RWPE1 (cell line): ENCODE measurements around the gene CCDC92.

ENCODE experiments used
- CTCF ChIA-PET: fragments of 350-600 bp; sonication (Branson Sonifier 250); formaldehyde crosslinking; extraction: SDS; loops from one replicate; lab custom pipeline; 2021; lab: Yijun Ruan, JAX
- POLR2A ChIA-PET: fragments of 400-600 bp; formaldehyde crosslinking; extraction: SDS; loops from one replicate; lab custom pipeline; 2020; ENCODE audit warnings: antibody characterized with exemption; ENCODE audit not compliant: low non-redundant PET; lab: Yijun Ruan, JAX
- DNase-seq: peaks from one replicate; pipeline ENCODE4 v3.0.0; 2012; ENCODE audit warnings: low spot score
- H3K27ac ChIP-seq: fragments of 450-650 bp; 2 replicates; pipeline ENCODE4 v1.5.1; 2017
- TF ChIP-seq, protein P1 (sequence below): fragments of 450-650 bp; conservative IDR thresholded peaks from 2 replicates; pipeline ENCODE4 v1.5.1; 2017; ENCODE audit warnings: low read depth, mild to moderate bottlenecking

The CCDC92 gene

DNA sequence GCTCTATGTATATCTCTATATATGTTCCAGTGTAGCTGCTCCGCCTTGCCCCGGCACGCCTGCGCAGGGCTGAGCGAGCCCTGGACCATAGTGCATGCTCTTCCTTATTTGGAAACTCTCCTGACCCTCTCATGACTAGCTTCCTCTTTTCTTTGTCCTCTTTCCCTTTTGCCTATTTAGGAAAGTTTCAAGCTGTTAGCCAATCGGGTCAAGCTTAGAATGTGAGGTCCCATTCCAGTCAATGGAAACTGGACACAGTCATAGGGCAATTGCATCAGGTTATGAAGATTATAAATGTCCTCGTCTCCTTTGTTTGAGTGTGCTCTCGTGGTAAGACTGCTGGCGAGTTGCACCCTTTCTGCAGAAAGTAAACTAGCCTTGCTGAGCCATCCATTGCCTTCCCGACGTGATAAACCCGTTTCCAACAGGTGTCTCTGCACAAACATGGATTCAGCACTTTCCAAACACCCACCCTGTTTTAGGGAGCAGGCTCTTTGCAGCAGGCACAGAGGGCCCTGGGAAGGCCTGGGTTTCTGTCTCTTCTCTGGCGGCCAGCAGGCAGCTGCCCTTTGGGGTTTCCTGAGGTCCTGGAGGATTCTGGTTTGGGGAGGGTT is 30.9 kb downstream of the CCDC92 start:
- no peak overlapping the region for H3K27ac ChIP-seq
- POLR2A ChIA-PET: no interaction called here
- TF ChIP-seq, protein P1, sequence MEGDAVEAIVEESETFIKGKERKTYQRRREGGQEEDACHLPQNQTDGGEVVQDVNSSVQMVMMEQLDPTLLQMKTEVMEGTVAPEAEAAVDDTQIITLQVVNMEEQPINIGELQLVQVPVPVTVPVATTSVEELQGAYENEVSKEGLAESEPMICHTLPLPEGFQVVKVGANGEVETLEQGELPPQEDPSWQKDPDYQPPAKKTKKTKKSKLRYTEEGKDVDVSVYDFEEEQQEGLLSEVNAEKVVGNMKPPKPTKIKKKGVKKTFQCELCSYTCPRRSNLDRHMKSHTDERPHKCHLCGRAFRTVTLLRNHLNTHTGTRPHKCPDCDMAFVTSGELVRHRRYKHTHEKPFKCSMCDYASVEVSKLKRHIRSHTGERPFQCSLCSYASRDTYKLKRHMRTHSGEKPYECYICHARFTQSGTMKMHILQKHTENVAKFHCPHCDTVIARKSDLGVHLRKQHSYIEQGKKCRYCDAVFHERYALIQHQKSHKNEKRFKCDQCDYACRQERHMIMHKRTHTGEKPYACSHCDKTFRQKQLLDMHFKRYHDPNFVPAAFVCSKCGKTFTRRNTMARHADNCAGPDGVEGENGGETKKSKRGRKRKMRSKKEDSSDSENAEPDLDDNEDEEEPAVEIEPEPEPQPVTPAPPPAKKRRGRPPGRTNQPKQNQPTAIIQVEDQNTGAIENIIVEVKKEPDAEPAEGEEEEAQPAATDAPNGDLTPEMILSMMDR: no peak
- DNase-seq: no peak
- CTCF ChIA-PET: no interaction called here

DNA sequence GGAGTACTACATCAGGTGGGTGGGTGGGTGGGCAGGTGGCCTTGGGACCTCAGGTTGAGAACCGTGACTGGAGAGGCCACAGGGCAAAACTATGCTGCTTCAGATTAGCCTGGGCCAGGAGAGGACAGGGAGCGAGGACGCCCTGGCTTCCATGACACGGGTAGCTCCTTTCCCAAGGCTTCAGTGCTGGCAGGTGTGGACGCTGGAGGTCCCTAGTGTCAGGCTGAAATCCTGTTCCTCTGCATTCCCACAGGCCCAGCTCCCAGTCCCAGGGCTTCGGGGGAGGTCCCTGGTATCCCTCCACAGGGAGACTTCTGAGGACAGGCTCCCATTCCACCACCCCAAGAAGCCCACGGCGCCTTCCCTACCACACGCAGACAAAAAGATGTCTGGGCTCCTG is 31.6 kb downstream of the CCDC92 start:
- H3K27ac ChIP-seq: no peak overlapping the region
- TF ChIP-seq, protein P1: no peak
- ChIA-PET POLR2A (no interaction called here), CTCF (interaction anchor here (0.5 kb wide), 1 partner anchor 11 kb away, joined by 3 read pairs; no protein-coding TSS in a partner anchor)
- DNase-seq: no peak

DNA sequence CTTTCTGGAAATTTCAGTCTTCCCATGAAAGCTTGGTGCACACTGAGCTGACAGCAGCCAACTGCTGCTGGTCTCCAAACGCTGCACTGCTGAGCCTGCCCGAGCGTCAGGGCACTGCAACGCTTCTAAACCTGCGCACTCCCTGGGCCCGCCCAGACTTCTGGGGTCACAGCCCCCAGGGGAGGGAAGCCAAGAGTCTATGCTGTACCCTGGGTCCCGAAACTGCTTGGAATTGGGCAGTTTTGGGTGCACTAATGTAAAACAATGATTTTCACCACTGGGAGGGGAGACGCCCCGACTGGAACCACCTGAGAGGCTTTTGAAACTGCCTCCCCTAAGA is 32.0 kb downstream of the CCDC92 start:
- H3K27ac ChIP-seq: no peak overlapping the region
- no peak for DNase-seq
- CTCF ChIA-PET: interaction anchor here (0.5 kb wide), 1 partner anchor 10 kb away, joined by 3 read pairs; no protein-coding TSS in a partner anchor
- TF ChIP-seq, protein P1: no peak
- POLR2A ChIA-PET: no interaction called here

DNA sequence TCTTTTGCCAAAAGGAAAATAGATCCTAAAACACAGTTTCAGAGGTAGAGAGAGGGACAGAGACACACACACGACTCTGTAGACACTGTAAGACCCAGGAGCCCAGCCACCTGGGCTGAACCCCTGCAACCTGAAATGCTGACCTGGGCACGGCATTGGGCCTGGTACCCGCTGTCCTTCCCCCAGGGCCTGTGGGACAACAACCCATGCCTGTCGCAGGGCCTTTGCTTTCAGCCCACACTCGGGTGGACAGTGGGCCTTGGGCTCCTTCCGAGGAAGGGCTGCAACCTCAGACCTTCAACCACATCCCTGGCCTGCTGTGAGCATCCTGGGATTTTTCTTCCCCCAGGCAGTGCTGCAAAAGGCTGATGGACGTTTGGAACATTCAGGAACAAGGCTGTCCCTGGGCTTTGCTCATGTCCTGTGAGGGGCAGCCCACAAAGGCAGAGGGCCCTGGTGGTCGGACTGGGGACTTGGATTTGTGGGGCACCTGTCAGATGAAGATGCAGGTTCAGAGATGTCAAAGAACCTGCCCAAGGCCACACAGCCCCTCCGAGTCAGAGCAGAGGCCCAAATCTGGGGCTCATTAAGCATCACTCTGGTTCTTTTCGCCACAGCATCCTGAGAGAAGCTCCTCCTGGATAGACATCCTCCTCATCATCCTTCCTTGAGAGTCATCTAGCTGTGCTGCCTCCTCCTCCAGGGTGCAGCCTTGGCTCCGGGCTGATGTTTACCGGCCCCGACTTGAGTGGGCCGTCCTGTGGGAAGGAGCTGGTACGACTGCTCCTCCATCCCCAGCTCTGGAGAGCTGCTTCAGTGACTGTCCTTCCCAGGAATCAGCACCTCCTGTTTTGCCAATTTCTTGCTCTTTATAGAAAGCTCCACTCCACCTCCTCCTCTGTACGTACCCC is 32.7 kb downstream of the CCDC92 start:
- CTCF ChIA-PET: interaction anchor here (0.6 to 0.7 kb wide), 2 partner anchors 20 to 165 kb away, joined by 4 to 5 read pairs; no protein-coding TSS in a partner anchor
- no peak for DNase-seq
- TF ChIP-seq, protein P1: no peak
- POLR2A ChIA-PET: no interaction called here
- no peak overlapping the region for H3K27ac ChIP-seq

DNA sequence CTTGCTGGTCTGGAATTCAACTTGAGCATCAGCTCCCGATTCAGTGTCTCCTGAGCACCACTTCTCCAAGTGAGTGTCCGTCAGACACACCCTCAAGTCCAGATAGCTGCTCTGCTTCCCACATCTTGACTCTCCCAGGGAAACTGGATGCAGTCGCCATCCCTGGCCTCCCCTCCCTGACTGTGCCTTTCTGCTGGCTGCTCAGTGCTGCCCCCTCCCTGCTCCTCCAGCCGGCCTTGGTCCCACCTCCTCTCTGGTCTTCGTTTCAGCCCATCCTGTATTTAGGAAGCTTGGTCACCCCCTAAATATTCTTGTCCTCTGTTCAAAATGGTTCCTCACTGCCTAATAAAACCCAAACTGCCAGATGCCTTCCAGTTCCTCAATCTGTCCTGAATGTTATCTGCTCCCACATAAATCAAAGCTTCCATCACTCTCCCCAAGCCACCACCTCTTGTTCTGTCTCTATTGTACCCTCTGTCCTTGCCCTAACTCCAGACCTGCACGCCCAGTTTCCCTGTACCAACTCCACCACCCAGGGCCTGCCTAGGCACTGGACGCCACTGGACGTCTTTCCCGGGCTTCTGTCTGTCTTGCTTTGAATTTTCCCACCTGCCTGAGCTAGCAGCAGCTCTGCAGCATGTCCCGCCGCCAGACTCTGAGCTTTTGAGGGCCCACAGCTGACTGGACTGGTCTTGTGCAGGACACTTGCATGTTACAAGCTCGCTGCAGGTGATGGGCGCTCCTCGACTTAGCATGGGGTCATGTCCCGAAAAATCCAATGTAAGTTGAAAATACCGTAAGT is 33.8 kb downstream of the CCDC92 start:
- CTCF ChIA-PET: interaction anchor here (0.5 to 0.7 kb wide), 3 partner anchors 21 to 166 kb away, joined by 3 to 5 read pairs (median 4); no protein-coding TSS in a partner anchor
- POLR2A ChIA-PET: no interaction called here
- no peak for DNase-seq
- H3K27ac ChIP-seq: no peak overlapping the region
- TF ChIP-seq, protein P1: no peak
